Measurements from ENCODE around the gene SRSF6. TPM values are rescaled to one million over a fixed set of nuclear protein-coding genes. Genes with fewer than 3 reads are reported as not detected.

The SRSF6 gene
- total and polyA plus RNA-seq, 2 of the 4 experiments (the other 2 are of a cell fraction) = 72.4 to 134 TPM

- Histone ChIP-seq H3K4me1 (ENCODE audit: control insufficient read depth, insufficient read depth, low read length) (peaks cover 3% of the 10 kb centered on the region; the same call in 1 of the 2 replicates), H3K36me3 (ENCODE audit: control insufficient read depth, insufficient read depth, low read length) (no peaks in the 10 kb centered on the region), H4K91ac (ENCODE audit: insufficient read depth, low read depth, low read length) (no peak within 1 kb of the TSS), H3K4ac (ENCODE audit: low read depth, low read length) (no peak within 1 kb of the TSS), H3K79me1 (ENCODE audit: low read depth in 1 of 2, low read length in 2 of 2) (no peaks in the 10 kb centered on the region), H3K9me1 (ENCODE audit: insufficient read depth, low read length) (no peaks in the 10 kb centered on the region), H2AFZ (replicated peaks; ENCODE audit: low read length, poor library complexity) (peak within 1 kb of the TSS; percentile 96), H3K9ac (ENCODE audit: low read depth, low read length) (peak within 1 kb of the TSS; percentile 58), H2BK20ac (ENCODE audit: low read depth, low read length) (no peak within 1 kb of the TSS), H3K14ac (replicated peaks; ENCODE audit: low read depth, low read length) (no peak within 1 kb of the TSS), H3K23ac (ENCODE audit: low read depth, low read length) (no peak within 1 kb of the TSS), H3K4me2 (ENCODE audit: low read depth, low read length) (peak within 1 kb of the TSS; percentile 88), H3K9me3 (ENCODE audit: control insufficient read depth, insufficient read depth, low read length) (peaks cover 2% of the 10 kb centered on the region), H2BK5ac (ENCODE audit: low read depth, low read length, poor library complexity, severe bottlenecking) (no peak within 1 kb of the TSS), H3K56ac (ENCODE audit: extremely low read depth, insufficient read depth, low read length) (no peak within 1 kb of the TSS), H2BK120ac (ENCODE audit: low read depth, low read length) (no peak within 1 kb of the TSS), H4K20me1 (ENCODE audit: insufficient read depth, low read length) (no peaks in the 10 kb centered on the region), H3K27me3 (ENCODE audit: control insufficient read depth, insufficient read depth, low read length) (peaks cover 38% of the 10 kb centered on the region), H2AK9ac (replicated peaks; ENCODE audit: low read depth, low read length, poor library complexity) (peak within 1 kb of the TSS; percentile 9), H3K27ac (ENCODE audit: insufficient read depth, low read length) (no peak within 1 kb of the TSS), H2BK15ac (ENCODE audit: low read depth, low read length) (no peak within 1 kb of the TSS), H4K5ac (ENCODE audit: low read depth, low read length) (no peak within 1 kb of the TSS), H3K18ac (ENCODE audit: low read depth, low read length) (no peak within 1 kb of the TSS), H3K4me3 (ENCODE audit: insufficient read depth, low read depth, low read length) (peak within 1 kb of the TSS; percentile 87), H4K8ac (ENCODE audit: low read depth in 2 of 2, low read length in 2 of 2) (peak within 1 kb of the TSS in 1 of 2 experiments; percentile 50; a peak in 1 of 4 replicates), H2AK5ac (ENCODE audit: low read depth, low read length) (no peak within 1 kb of the TSS)
- intact Hi-C loops (cut with micrococcal nuclease) = no loop called here
- ATAC-seq (ENCODE audit: low read depth) = peak; percentile 95
- dilution Hi-C loops (cut with HindIII; ENCODE audit: low sequenced_read_pairs, unreplicated experiment) = no loop called here
- WGBS, 2 experiments (ENCODE audit: extremely low coverage in 2 of 2, insufficient read length in 1 of 2) = 11% methylated on average over 32 of the region's 95 CpGs; no CpG with 5 or more reads in 1 of the 2 experiments
- ChIA-PET POLR2A (ENCODE audit: unreplicated experiment) (no interaction called here), CTCF (no interaction called here)
- in situ Hi-C loops (cut with MboI; ENCODE audit: low sequenced_read_pairs) = no loop called here
- peak; percentile 23 for DNase-seq
- TF ChIP-seq RFX5 (IDR thresholded peaks at IDR 0.05; ENCODE audit: low read depth, low read length) = no peak
- TF ChIP-seq MXI1 (IDR thresholded peaks at IDR 0.05; ENCODE audit: borderline replicate concordance, low read depth, low read length) = no peak
- no TSS peak for BruUV-seq (replicated peaks)
Measured at GRCh38 chr20:43507150-43508080, 49.7 kb downstream of the SRSF6 start, which contains the start of gene L3MBTL1. TSS of gene L3MBTL1 (plus strand) at chr20:43507697. CDS start at chr20:43513504, 5,807 bp downstream.
